DND-41 (cell line): Measurements from ENCODE around the gene HDAC11.

Experiments
- ATAC-seq: fragments of 200-7000 bp; cut with Tn5 transposase; 3 replicates; pipeline ENCODE4 v1.9.1; 2021; ENCODE audit warnings: low read depth; ENCODE audit not compliant: insufficient read depth
- DNase-seq: peaks from one replicate; pipeline ENCODE4 v3.0.0-alpha.2; 2020
- H2AFZ ChIP-seq: 2 replicates; pipeline ENCODE4 v1.6.0; 2012; ENCODE audit warnings: low read depth, low read length
- H3K27ac ChIP-seq: 2 replicates; pipeline ENCODE4 v1.5.1; 2012; ENCODE audit warnings: low read length, inconsistent platforms
- H3K27me3 ChIP-seq: fragments of 200-600 bp; sonication (generic); 2 replicates; pipeline ENCODE4 v1.6.0; 2012; ENCODE audit warnings: low read length, mild to moderate bottlenecking, inconsistent platforms; ENCODE audit not compliant: insufficient read depth, poor library complexity
- H3K36me3 ChIP-seq: 2 replicates; pipeline ENCODE4 v1.5.1; 2012; ENCODE audit warnings: low read length, inconsistent platforms; ENCODE audit not compliant: insufficient read depth
- H3K4me1 ChIP-seq: 2 replicates; pipeline ENCODE4 v1.5.1; 2012; ENCODE audit warnings: mild to moderate bottlenecking, low read length; ENCODE audit not compliant: insufficient read depth
- H3K4me2 ChIP-seq: 2 replicates; pipeline ENCODE4 v1.6.0; 2012; ENCODE audit warnings: mild to moderate bottlenecking, moderate library complexity, low read length, inconsistent platforms; ENCODE audit not compliant: insufficient read depth
- H3K4me3 ChIP-seq, 2 experiments: fragments of 200-600 bp in 1 of 2; shearing (Covaris generic) in 1 of 2; 2 replicates each; pipeline ENCODE4 v1.5.1; 2012 to 2016; ENCODE audit warnings: inconsistent platforms in 2 of 2, low read length in 2 of 2, mild to moderate bottlenecking in 2 of 2, low read depth in 1 of 2, moderate library complexity in 1 of 2
- H3K79me2 ChIP-seq: 2 replicates; pipeline ENCODE4 v1.6.0; 2012; ENCODE audit warnings: low read length, inconsistent platforms; ENCODE audit not compliant: insufficient read depth
- H3K9ac ChIP-seq: 2 replicates; pipeline ENCODE4 v1.6.0; 2012; ENCODE audit warnings: low read depth, mild to moderate bottlenecking, inconsistent platforms, low read length, moderate library complexity
- H3K9me3 ChIP-seq: 2 replicates; pipeline ENCODE4 v1.5.1; 2012; ENCODE audit warnings: low read length, moderate library complexity, mild to moderate bottlenecking, inconsistent platforms; ENCODE audit not compliant: insufficient read depth, severe bottlenecking
- H4K20me1 ChIP-seq: 2 replicates; pipeline ENCODE4 v1.6.0; 2012; ENCODE audit warnings: low read length; ENCODE audit not compliant: insufficient read depth
- EZH2 ChIP-seq: IDR thresholded peaks from 3 replicates; pipeline ENCODE4 v1.6.1; 2012; ENCODE audit warnings: borderline replicate concordance, low read depth, mild to moderate bottlenecking, moderate library complexity, low read length, inconsistent platforms; ENCODE audit not compliant: severe bottlenecking
- TF ChIP-seq, protein P1 (sequence below): IDR thresholded peaks from 2 replicates; pipeline ENCODE4 v1.5.1; 2012; ENCODE audit warnings: borderline replicate concordance, low read length, moderate library complexity, mild to moderate bottlenecking; ENCODE audit not compliant: poor library complexity, severe bottlenecking; ENCODE audit errors: extremely low read depth

HDAC11 gene

GRCh38 chr3:13530241-13531009 is 50.3 kb downstream of the HDAC11 start:
- no peaks in the 10 kb centered on the region for H3K9me3 ChIP-seq
- DNase-seq = no peak
- no peaks in the 10 kb centered on the region for H4K20me1 ChIP-seq
- TF ChIP-seq EZH2 = no peak
- TF ChIP-seq, protein P1, sequence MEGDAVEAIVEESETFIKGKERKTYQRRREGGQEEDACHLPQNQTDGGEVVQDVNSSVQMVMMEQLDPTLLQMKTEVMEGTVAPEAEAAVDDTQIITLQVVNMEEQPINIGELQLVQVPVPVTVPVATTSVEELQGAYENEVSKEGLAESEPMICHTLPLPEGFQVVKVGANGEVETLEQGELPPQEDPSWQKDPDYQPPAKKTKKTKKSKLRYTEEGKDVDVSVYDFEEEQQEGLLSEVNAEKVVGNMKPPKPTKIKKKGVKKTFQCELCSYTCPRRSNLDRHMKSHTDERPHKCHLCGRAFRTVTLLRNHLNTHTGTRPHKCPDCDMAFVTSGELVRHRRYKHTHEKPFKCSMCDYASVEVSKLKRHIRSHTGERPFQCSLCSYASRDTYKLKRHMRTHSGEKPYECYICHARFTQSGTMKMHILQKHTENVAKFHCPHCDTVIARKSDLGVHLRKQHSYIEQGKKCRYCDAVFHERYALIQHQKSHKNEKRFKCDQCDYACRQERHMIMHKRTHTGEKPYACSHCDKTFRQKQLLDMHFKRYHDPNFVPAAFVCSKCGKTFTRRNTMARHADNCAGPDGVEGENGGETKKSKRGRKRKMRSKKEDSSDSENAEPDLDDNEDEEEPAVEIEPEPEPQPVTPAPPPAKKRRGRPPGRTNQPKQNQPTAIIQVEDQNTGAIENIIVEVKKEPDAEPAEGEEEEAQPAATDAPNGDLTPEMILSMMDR = no peak
- H3K27me3 ChIP-seq = no peaks in the 10 kb centered on the region
- no peak overlapping the region for H3K9ac ChIP-seq
- H3K4me3 ChIP-seq = no peak overlapping the region
- H3K79me2 ChIP-seq = no peaks in the 10 kb centered on the region
- no peak overlapping the region for H3K4me2 ChIP-seq
- H3K36me3 ChIP-seq = no peaks in the 10 kb centered on the region
- no peaks in the 10 kb centered on the region for H3K4me1 ChIP-seq
- no peak for ATAC-seq
- no peak overlapping the region for H2AFZ ChIP-seq
- no peak overlapping the region for H3K27ac ChIP-seq

DNA sequence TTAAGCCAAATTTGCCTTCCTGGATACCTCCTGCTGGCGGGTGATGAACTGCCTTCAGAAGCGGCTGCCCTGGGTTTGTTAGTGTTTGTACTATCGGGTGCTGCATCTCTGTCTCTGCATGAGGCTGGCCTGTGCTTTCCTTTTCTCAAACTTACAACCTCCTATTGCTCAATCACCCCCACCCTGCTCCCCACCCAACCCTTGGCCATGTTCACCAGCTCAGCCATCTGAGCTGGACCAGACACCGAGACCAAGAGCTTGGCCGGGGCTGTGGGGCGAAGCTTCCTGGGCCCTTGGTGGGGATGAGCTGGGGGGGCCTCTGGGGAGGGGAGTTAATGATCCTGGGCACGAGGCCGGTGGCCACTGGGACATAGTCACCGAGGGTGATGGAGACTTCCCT is 52.0 kb downstream of the HDAC11 start:
- DNase-seq (no peak), ATAC-seq (no peak)
- H3K27me3 ChIP-seq = no peaks in the 10 kb centered on the region
- no peaks in the 10 kb centered on the region for H3K9me3 ChIP-seq
- no peaks in the 10 kb centered on the region for H3K79me2 ChIP-seq
- TF ChIP-seq, protein P1 = no peak
- TF ChIP-seq EZH2 = no peak
- H3K27ac ChIP-seq = no peak overlapping the region
- H2AFZ ChIP-seq = no peak overlapping the region
- H3K9ac ChIP-seq = no peak overlapping the region
- no peaks in the 10 kb centered on the region for H4K20me1 ChIP-seq
- H3K4me2 ChIP-seq = no peak overlapping the region
- no peaks in the 10 kb centered on the region for H3K36me3 ChIP-seq
- peaks cover 15% of the 10 kb centered on the region for H3K4me1 ChIP-seq
- no peak overlapping the region for H3K4me3 ChIP-seq

- H3K27me3 ChIP-seq = no peaks in the 10 kb centered on the region
- TF ChIP-seq, protein P1 = no peak
- no peak for TF ChIP-seq EZH2
- no peak for ATAC-seq
These were observed 52.5 kb downstream of the HDAC11 start for GRCh38 chr3:13532631-13533030.

More at GRCh38 chr3:13532631-13533030, 52.5 kb downstream of the HDAC11 start:
- Histone ChIP-seq H3K4me3 (no peak overlapping the region), H4K20me1 (no peaks in the 10 kb centered on the region), H3K9me3 (no peaks in the 10 kb centered on the region), H3K79me2 (no peaks in the 10 kb centered on the region), H3K9ac (no peak overlapping the region), H3K27ac (no peak overlapping the region), H2AFZ (no peak overlapping the region), H3K36me3 (no peaks in the 10 kb centered on the region), H3K4me2 (no peak overlapping the region), H3K4me1 (peaks cover 17% of the 10 kb centered on the region)
- no peak for DNase-seq
